Neural progenitor cell (in vitro differentiated cells): ENCODE data around the gene OR6B2.

Experiments used
- EZH2 ChIP-seq: fragments of 200-600 bp; sonication (generic); IDR thresholded peaks from 2 replicates; pipeline ENCODE4 v1.6.1; 2017; ENCODE audit warnings: antibody characterized with exemption, mild to moderate bottlenecking, moderate library complexity
- EZH2phosphoT487 ChIP-seq: fragments of 200-600 bp; sonication (generic); IDR thresholded peaks from 2 replicates; pipeline ENCODE4 v1.6.1; 2017; ENCODE audit warnings: antibody characterized with exemption
- TF ChIP-seq, protein P1 (sequence below): fragments of 200-600 bp; sonication (generic); IDR thresholded peaks from 2 replicates; pipeline ENCODE4 v1.5.1; 2017; ENCODE audit warnings: antibody characterized with exemption, mild to moderate bottlenecking

DNA sequence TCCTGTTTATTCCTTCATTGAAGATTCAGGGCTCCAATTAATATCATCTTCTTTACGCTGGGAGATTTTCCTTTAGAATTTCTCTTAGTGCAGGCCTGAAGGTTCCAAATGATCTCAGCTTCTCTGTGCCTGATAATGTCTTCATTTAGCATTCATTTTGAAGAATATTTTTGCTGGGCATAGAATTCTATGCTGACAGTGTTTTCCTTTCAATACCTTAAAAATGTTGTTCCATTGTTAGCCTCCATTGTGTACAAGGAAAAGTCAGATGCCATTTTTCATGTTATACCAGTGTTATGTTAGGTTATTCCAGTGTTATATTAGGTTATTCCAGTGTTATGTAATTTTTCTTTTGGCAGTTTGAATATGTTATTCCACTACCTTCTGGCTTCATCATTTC lies 38.0 kb upstream of the OR6B2 start:
- TF ChIP-seq EZH2, result no peak
- TF ChIP-seq, protein P1, sequence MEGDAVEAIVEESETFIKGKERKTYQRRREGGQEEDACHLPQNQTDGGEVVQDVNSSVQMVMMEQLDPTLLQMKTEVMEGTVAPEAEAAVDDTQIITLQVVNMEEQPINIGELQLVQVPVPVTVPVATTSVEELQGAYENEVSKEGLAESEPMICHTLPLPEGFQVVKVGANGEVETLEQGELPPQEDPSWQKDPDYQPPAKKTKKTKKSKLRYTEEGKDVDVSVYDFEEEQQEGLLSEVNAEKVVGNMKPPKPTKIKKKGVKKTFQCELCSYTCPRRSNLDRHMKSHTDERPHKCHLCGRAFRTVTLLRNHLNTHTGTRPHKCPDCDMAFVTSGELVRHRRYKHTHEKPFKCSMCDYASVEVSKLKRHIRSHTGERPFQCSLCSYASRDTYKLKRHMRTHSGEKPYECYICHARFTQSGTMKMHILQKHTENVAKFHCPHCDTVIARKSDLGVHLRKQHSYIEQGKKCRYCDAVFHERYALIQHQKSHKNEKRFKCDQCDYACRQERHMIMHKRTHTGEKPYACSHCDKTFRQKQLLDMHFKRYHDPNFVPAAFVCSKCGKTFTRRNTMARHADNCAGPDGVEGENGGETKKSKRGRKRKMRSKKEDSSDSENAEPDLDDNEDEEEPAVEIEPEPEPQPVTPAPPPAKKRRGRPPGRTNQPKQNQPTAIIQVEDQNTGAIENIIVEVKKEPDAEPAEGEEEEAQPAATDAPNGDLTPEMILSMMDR, result no peak
- TF ChIP-seq EZH2phosphoT487, result no peak
